ENCODE measurements around the gene CUEDC2. TPM values are rescaled to one million over a fixed set of nuclear protein-coding genes. Genes with fewer than 3 reads are reported as not detected.

Gene CUEDC2
- total RNA-seq, 4 donors from 2014 or later: 24.0 to 50.9 (median 40.7) TPM

DNA sequence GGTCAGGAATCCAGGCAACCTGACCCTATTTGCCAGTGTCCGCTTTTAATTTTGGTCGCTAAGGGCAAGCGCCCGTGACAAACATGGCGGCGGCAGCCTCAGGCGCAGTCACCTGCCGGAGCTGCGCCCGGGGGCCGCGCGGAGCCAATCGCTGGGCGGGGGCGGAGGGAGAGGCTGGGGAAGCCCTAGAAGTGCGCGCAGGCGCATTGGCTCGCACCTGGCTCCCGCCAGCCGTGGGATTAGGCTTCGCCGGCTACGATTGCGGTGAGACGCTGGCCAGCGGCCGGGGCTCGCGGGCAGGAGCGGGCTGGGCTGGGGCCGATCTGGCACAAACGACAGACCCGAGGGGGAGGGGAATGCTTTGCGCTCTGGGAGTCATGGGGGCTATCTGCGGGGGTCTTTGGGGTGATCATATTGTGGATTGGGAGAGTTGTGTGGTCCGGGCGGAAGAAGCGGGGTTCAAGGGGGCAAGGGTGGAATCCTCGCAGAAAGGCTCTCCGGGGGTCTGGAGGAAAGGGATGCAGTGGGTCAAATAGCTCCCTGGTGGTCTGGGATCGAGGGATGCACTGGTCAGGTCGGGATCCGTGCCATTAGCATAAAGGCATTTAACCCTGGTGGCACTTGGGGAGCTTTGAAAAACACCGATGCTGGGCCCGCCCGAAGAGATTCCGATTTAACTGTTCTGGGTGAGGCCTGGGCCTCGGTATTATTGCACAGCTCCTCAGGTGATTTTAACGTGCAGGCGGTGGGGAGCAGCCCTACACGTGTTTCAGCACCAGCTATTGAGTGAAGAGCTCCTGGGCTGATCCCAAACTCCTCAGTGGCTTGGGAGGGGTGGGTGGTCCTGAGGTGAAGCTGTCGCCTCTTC is 29.0 kb upstream of the CUEDC2 start:
- TF ChIP-seq, protein P1, sequence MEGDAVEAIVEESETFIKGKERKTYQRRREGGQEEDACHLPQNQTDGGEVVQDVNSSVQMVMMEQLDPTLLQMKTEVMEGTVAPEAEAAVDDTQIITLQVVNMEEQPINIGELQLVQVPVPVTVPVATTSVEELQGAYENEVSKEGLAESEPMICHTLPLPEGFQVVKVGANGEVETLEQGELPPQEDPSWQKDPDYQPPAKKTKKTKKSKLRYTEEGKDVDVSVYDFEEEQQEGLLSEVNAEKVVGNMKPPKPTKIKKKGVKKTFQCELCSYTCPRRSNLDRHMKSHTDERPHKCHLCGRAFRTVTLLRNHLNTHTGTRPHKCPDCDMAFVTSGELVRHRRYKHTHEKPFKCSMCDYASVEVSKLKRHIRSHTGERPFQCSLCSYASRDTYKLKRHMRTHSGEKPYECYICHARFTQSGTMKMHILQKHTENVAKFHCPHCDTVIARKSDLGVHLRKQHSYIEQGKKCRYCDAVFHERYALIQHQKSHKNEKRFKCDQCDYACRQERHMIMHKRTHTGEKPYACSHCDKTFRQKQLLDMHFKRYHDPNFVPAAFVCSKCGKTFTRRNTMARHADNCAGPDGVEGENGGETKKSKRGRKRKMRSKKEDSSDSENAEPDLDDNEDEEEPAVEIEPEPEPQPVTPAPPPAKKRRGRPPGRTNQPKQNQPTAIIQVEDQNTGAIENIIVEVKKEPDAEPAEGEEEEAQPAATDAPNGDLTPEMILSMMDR (IDR thresholded peaks at IDR 0.05; ENCODE audit: low read depth): no peak

DNA sequence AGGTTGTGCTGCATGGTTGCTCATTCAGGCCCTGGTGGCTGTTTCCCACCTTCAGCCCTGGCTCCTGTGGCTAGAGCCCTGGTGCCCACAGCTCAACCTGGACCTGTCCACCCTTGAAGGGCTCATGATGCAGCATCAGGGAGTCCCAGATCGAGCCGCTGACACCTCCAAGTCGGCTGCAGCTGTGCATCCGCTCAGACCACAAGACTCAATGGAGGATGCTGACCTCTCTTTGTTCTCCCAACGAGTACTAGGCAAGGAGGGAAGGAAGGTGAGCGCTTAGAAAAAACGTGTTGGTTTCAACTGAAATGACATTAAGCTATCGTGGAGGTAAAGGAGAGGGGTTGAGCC is 28.4 kb upstream of the CUEDC2 start:
- TF ChIP-seq, protein P1 (IDR thresholded peaks at IDR 0.05; ENCODE audit: low read depth): no peak

DNA sequence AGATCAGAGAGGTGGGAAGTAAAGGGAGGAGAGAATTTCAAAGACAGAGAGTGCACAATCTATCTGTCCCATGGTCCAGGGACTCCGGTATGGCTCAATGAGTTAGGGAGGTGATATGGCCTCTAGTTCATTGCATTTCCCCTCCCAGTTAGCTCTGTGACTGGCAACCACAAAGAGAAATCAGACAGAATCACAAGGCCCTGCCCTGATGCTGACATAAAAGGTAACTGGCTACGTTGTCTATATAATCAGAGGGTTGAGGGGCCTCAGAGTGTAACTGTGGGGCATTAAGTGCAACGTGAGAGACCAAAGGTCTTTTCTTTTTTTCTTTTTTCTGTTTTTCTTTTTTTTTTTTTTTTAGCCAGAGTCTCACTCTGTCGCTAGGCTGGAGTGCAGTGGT is 26.3 kb upstream of the CUEDC2 start:
- TF ChIP-seq, protein P1 (IDR thresholded peaks at IDR 0.05; ENCODE audit: low read depth): no peak

DNA sequence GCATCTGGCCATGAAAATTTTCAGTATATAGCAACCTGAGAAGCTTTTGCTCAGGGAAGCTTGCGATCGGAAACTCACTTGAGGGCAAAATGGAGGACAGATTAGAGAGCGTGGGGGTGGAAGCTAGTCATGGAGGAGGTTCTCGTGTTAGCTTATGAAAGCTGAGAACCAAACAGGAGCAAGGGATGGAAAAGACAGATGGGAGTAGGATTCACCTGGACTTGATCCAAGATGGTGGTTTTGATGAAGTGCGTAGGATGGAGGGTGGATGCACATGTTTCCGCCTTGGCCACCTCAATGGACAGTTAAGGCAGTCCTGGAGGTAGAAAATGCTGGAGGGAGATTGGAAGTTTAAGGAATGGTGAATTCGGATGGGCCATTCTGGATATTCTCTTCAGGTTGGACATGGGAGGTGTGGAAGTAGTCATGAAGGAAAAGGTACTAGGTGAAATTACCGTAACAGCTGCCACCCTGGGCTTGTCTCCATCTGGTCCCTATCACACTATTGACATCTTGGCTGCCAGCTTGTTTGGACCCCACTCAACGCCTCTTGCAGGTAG is 25.3 kb upstream of the CUEDC2 start:
- TF ChIP-seq, protein P1 (IDR thresholded peaks at IDR 0.05; ENCODE audit: low read depth): no peak

DNA sequence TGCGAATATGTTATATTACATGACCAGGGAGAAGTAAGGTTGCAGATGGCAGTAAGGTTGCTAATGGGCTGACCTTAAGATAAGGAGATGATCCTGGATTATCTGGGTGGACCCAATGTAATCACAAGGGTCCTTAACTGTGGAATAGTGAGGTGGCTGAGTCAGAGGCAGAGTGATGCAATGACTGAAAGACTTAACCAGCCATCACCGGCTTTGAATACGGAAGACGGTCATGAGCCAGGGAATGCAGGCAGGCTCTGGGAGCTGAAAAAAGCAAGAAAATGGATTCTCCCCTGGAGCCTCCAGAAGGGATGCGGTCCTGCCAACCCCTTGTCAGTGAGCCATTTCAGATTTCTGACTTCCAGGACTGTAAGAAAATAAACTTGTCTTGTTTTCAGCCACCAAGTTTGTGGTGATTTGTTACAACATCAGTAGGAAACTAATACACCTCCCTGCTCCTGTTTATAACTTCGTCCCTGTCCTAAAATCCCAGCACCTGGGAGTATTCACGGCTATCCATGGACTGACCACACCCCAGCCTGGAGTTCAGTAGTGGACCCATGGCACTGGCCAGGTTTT is 23.6 kb upstream of the CUEDC2 start:
- TF ChIP-seq, protein P1 (IDR thresholded peaks at IDR 0.05; ENCODE audit: low read depth): no peak

DNA sequence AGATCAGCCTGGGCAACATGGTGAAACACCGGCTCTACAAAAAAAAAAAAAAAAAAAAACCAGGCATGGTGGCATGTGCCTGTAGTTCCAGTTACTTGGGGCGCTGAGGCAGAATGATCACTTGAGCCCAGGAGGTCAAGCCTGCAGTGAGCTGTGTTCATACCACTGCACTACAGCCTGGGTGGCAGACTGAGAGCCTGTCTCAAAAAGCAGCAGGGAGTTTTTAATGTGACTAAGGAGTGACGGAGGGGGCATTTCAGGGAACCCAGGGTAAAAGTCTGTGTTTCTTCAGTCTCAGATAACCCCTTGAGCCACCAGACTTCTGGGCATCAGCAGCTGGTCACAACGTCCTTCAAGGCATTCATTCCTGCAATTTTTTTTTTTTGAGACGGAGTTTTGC is 21.1 kb upstream of the CUEDC2 start:
- TF ChIP-seq, protein P1 (IDR thresholded peaks at IDR 0.05; ENCODE audit: low read depth): no peak

DNA sequence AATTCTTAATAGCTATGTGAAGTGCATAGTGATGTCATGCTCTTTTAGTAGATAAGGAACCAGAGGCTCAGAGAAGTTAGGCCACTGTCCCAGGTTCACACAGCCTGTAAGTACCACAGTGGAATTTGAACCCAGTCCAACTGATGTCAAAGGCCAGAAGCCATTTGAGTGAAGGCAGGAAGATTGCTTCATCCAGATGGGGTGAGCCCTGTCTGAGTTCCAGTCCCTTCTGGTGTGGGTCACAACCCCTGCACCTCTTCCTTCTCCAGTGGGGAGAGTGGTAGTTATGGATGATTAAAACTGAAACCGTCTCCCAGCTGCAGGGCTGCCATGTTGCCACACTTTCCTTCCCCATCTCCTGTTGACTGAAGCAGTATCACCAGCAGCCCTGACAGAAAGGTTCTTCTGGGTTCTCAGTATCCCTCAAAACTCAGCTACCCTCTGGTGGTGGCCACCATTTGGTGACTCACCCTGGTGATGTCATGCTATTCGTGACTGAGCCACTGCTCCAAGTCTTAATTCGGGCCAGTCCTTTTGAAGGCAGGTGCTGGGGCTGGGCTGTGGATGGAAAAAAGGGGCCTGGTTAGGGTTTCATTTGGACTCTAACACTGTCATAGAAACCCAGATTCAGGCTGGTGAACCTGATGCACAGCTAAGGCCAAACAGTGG is 20.4 kb upstream of the CUEDC2 start:
- TF ChIP-seq, protein P1 (IDR thresholded peaks at IDR 0.05; ENCODE audit: low read depth): no peak
